ENCODE data around the gene LRRC23.
A peak's percentile ranks its signal among the peaks of the same experiment; 100 is the strongest.

Gene LRRC23

DNA sequence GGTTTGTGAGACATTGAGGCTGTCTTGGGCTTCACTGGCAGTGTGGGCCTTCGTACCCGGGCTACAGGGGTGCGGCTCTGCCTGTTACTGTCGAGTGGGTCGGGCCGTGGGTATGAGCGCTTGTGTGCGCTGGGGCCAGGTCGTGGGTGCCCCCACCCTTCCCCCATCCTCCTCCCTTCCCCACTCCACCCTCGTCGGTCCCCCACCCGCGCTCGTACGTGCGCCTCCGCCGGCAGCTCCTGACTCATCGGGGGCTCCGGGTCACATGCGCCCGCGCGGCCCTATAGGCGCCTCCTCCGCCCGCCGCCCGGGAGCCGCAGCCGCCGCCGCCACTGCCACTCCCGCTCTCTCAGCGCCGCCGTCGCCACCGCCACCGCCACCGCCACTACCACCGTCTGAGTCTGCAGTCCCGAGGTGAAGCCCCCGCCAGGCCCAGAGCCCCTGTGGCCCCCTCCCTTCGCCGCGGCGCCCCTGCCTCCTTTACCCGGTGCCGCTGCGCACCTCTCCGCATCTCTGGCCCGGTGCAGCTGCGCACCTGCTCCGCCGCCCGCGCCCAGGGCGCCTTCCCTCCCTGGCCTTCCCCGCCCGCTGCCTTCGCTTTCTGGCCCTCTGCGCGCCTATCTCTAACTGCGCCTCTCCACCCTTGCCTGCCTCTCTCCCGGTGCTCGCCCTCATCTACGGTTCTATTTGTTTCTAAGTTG, 9.8 kb downstream of the LRRC23 start, which contains the start of gene ENO2:
Gene ENO2 (plus strand): TSS at position 335 of the 701 bp plus-strand sequence. CDS start 1,253 bp downstream, outside the sequence.
- TF ChIP-seq, protein P1, sequence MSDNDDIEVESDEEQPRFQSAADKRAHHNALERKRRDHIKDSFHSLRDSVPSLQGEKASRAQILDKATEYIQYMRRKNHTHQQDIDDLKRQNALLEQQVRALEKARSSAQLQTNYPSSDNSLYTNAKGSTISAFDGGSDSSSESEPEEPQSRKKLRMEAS (IDR thresholded peaks at IDR 0.05; ENCODE audit: low read depth, low read length): peak; percentile 65
- no peak for TF ChIP-seq MYC (IDR thresholded peaks at IDR 0.05; ENCODE audit: low read depth, low read length)
- peak; percentile 64 for DNase-seq (ENCODE audit: low read depth)
- H3K4me3 ChIP-seq (ENCODE audit: low read depth, low read length): no peak within 1 kb of the TSS

DNA sequence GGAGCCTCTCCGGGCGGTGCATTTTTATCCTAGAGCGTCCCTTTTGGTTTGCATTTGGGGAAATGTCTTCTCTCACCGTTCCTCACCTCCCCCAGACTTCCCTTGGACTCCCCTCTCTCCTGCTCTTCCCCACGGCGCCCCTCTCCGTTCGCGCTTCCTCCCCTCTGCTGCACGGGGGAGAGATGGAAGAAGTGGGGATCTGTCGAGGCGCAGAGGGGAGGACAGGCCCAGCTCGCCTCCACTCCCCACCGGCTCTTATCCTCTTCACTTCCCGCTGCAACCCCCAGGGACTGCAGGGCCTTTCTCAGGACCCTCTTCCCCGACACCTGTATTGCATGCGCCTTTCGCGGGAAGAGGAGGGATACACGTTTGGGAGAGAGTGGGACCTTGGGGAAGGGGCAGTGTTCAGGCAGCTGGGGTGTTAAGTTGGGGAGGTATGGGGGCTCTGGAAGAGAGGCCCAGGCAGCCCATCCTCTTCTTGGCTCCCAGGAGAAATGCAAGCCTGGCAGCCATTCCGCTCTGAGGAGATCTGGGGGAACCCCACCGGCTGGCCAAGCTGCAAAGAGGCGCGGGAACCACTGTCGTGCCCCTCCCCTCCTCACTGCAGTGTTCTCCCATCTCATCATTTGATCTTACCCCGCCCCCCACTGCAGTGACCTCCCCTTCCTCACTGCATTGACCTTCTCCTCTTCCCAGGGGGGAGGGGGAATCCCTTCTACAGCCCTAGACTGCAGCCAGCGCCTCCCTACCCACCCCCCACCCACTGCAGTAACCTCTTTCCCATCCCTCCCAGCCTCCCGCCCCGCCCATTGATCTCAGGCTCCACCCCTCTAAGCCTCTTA, 10.5 kb downstream of the LRRC23 start:
- DNase-seq (ENCODE audit: low read depth): no peak
- TF ChIP-seq, protein P2, sequence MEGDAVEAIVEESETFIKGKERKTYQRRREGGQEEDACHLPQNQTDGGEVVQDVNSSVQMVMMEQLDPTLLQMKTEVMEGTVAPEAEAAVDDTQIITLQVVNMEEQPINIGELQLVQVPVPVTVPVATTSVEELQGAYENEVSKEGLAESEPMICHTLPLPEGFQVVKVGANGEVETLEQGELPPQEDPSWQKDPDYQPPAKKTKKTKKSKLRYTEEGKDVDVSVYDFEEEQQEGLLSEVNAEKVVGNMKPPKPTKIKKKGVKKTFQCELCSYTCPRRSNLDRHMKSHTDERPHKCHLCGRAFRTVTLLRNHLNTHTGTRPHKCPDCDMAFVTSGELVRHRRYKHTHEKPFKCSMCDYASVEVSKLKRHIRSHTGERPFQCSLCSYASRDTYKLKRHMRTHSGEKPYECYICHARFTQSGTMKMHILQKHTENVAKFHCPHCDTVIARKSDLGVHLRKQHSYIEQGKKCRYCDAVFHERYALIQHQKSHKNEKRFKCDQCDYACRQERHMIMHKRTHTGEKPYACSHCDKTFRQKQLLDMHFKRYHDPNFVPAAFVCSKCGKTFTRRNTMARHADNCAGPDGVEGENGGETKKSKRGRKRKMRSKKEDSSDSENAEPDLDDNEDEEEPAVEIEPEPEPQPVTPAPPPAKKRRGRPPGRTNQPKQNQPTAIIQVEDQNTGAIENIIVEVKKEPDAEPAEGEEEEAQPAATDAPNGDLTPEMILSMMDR (IDR thresholded peaks at IDR 0.05; ENCODE audit: low read depth, low read length): no peak
- TF ChIP-seq, protein P1 (IDR thresholded peaks at IDR 0.05; ENCODE audit: low read depth, low read length): no peak
- no peak for TF ChIP-seq POLR2A (IDR thresholded peaks at IDR 0.05; ENCODE audit: extremely low read depth, insufficient read length)
- no peak for TF ChIP-seq MYC (IDR thresholded peaks at IDR 0.05; ENCODE audit: low read depth, low read length)
- H3K4me3 ChIP-seq (ENCODE audit: low read depth, low read length): no peak overlapping the region

DNA sequence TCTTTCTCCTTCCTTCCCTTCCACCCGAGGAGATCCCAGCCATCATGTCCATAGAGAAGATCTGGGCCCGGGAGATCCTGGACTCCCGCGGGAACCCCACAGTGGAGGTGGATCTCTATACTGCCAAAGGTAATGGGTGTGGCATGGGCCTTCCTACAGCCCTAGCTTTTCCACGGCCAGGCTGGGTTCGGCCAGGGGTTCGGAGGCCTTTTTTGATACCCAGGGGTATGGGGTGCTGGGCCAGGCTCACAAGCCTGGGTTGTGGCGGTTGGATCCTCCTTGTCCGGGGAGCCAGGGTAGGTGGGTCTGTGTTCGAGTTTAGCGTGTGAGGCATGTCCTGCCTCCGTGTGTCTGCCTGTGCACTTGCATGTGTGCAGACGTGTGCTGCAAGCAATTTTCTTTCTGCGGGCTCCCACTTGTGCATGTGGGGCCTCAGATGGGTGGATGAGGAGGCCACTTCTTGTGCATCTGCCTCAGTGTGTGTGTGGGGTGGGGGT, 11.2 kb downstream of the LRRC23 start:
- DNase-seq (ENCODE audit: low read depth): no peak
- H3K4me3 ChIP-seq (ENCODE audit: low read depth, low read length): no peak overlapping the region
- TF ChIP-seq, protein P2 (IDR thresholded peaks at IDR 0.05; ENCODE audit: low read depth, low read length): no peak
- TF ChIP-seq MYC (IDR thresholded peaks at IDR 0.05; ENCODE audit: low read depth, low read length) (no peak), POLR2A (IDR thresholded peaks at IDR 0.05; ENCODE audit: extremely low read depth, insufficient read length) (no peak)
- TF ChIP-seq, protein P1 (IDR thresholded peaks at IDR 0.05; ENCODE audit: low read depth, low read length): no peak

DNA sequence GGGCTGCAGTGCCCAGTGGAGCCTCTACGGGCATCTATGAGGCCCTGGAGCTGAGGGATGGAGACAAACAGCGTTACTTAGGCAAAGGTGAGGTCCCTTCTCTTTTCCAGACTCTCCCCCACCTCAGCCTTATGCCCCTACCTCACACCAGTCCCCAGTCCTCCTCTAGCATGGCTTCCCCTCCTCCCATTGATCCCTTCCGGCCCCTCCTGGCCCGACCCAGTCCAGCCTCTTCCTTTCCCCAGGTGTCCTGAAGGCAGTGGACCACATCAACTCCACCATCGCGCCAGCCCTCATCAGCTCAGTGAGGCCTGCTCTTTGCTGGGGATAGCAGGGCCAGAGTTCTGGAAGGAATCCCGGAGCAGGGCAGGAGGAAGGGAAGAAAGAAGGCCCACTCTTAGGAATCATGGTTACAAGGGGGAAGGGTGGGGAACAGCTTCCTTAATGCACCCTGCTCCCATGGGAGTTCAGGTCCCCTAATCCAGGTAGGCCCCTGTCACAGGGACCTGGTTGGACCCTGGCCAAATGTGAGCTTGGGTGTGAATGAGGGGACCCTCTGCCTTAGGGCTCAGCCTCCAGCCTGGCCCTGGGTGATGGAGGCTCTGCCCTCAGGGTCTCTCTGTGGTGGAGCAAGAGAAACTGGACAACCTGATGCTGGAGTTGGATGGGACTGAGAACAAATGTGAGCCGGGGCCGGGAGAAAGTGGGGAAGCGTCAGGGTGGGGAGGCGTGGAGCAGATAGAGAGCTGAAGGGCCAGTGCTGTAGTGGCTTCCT, 12.0 kb downstream of the LRRC23 start:
- TF ChIP-seq, protein P1 (IDR thresholded peaks at IDR 0.05; ENCODE audit: low read depth, low read length): no peak
- TF ChIP-seq, protein P2 (IDR thresholded peaks at IDR 0.05; ENCODE audit: low read depth, low read length): no peak
- TF ChIP-seq POLR2A (IDR thresholded peaks at IDR 0.05; ENCODE audit: extremely low read depth, insufficient read length) (no peak), MYC (IDR thresholded peaks at IDR 0.05; ENCODE audit: low read depth, low read length) (no peak)
- H3K4me3 ChIP-seq (ENCODE audit: low read depth, low read length): no peak overlapping the region
- DNase-seq (ENCODE audit: low read depth): no peak

DNA sequence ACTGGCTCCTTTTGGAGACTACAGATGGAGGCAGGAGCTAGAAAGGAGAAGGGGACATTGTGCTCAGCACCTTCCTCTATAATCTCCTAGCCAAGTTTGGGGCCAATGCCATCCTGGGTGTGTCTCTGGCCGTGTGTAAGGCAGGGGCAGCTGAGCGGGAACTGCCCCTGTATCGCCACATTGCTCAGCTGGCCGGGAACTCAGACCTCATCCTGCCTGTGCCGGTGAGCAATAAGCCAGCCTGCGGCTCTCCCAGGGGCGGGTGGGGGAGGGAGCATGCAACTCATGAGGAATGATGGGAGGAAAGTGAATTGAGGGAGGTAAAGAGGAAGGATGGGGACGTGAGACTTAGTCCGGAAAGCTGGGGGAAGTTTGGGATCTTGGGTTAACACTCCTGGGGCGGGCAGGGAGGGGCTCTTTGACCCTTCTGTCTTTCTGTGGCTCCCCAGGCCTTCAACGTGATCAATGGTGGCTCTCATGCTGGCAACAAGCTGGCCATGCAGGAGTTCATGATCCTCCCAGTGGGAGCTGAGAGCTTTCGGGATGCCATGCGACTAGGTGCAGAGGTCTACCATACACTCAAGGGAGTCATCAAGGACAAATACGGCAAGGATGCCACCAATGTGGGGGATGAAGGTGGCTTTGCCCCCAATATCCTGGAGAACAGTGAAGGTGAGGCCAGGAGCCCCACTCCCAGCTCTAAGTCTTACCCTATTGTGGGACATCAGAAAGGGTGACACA, 13.0 kb downstream of the LRRC23 start:
- no peak for DNase-seq (ENCODE audit: low read depth)
- no peak overlapping the region for H3K4me3 ChIP-seq (ENCODE audit: low read depth, low read length)
- no peak for TF ChIP-seq MYC (IDR thresholded peaks at IDR 0.05; ENCODE audit: low read depth, low read length)
- TF ChIP-seq, protein P2 (IDR thresholded peaks at IDR 0.05; ENCODE audit: low read depth, low read length): no peak
- TF ChIP-seq, protein P1 (IDR thresholded peaks at IDR 0.05; ENCODE audit: low read depth, low read length): no peak
- no peak for TF ChIP-seq POLR2A (IDR thresholded peaks at IDR 0.05; ENCODE audit: extremely low read depth, insufficient read length)
